Hematopoietic multipotent progenitor cell treated with erythropoietin and hydrocortisone succinate and interleukin-3 and kit ligand, for 8 days (in vitro differentiated cells): ENCODE results near the gene CDKAL1.

ENCODE experiments used
- DNase-seq: peaks from one replicate; pipeline ENCODE4 v3.0.0-alpha.2; 2015

CDKAL1 gene

GRCh38 chr6:20996099-20996498, 461.8 kb downstream of the CDKAL1 start:
- DNase-seq = no peak

DNA sequence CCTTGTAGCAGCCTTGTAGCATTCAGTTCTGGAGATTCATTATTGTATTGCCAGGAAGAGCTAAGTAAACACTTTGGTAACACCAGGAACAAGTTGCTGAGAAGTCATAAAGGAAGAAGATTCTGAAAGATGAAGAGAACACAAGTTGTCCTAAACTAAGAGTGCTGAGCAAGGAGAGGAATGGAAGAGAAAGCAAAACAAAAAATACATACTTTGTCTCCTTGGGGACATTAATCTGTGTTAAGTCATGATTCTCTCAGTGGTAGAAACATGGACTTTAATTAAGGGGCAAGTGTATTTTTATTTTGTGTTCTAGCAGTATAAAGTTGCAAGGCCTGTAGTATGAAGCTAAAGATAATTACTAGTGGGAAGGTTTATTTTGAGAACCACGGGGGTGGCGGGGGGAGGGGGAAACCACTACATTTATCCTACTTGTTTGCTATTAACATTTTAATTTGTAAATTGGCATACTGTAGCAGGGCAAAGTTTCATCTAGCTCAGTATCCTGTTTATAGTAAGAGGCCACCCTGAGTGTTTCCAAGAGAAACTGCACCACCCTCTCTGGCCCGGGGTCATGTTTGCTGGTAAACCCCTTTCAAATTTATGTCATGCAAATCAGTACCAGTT, 463.0 kb downstream of the CDKAL1 start:
- DNase-seq = no peak

- no peak for DNase-seq
These were observed 463.5 kb downstream of the CDKAL1 start for GRCh38 chr6:20997770-20998147.

GRCh38 chr6:20998748-20999448, 464.6 kb downstream of the CDKAL1 start:
- no peak for DNase-seq

DNA sequence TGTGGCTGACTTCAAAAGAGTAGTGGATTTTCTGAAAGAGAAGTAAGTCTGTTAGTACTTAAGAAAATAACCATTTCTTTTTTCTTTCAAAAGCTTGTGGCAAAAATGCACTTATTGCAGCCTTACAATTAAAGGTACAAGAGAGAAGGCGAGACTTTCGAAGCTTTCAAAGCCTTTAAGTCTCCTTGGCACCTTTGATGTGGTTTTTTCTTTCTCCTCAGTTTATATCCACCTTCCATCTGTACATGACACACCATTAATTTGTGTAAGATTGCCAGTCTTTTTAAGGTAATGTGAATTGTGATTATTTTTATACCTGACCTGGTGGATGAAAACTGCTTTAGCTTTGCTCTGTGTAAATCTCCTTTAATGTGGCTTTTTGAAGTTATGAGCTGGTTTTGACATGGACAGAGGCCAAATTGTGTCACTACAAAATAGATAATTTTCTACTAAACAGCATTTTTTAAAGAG, 466.1 kb downstream of the CDKAL1 start:
- no peak for DNase-seq

DNA sequence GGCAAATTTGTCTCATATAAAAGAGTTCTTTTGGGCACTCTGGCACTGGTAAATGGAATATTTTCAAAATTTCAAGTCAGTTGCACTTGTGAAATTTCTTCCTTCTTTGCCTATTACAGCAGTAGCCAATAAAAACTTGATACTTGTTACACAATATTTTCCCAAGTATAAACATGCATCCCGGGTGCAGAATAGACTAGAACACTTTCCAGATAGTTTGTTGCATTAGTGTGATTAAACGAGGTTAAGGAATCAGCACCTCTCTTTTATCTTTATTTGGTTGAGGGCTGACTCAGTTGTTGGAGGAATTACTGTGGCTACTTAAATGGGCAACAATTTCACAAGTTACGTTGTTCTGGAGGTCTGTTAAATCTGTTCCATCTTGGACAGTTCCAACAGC, 467.5 kb downstream of the CDKAL1 start:
- no peak for DNase-seq

DNA sequence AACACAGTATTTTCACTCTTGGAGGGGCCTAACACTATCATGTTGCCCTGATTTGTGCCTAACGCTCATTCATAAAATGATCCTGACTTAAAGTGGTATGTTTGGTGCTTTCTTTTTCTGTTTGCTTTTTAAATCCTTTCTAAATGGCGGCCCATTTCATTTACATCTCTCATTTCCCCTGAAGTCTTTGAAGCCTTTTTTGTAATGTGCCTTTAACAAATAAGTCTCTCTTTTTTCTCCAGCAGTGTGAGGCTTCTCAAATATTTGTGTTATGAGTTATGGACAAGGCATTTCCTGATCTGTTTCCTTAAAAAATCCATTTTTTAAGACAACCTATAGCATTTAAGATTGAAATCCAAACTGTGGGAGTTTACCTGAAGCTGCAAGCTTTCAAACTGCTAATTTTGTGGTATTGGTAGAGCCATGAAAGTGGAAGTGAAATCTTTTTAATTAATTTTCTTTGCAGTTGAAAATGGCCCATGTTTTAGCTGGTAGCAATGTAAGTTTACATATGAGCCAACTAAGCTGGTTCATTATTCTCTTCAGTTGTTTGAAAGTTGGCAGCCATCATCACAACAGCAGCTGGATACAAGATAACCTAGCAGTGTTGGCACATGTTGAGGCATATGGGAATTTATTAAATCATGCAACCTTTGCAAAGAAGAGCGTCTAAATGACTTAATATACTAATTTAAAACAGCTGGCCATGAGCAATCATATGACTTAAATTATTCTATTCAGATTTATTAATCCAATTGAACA, 469.7 kb downstream of the CDKAL1 start:
- no peak for DNase-seq

GRCh38 chr6:21005816-21006570, 471.7 kb downstream of the CDKAL1 start:
- DNase-seq = no peak

DNA sequence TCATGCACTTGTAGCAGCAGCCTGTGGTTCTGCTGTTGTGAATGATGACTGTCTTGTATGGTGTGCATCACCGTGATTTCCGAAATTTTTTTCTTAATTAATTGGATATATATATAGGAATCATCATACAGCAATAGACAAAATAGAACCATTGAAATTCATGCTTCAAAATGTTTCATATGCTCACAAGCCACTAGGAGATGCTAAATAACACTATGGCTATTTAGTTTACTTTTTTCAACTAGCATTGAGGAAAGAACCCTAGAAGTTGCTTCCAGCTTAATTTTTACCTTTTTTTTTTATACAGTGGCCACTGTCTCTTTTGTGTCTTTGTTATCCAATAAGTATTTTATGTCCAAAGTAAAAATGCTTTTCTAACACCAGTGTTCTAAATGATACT, 485.4 kb downstream of the CDKAL1 start:
- no peak for DNase-seq

DNA sequence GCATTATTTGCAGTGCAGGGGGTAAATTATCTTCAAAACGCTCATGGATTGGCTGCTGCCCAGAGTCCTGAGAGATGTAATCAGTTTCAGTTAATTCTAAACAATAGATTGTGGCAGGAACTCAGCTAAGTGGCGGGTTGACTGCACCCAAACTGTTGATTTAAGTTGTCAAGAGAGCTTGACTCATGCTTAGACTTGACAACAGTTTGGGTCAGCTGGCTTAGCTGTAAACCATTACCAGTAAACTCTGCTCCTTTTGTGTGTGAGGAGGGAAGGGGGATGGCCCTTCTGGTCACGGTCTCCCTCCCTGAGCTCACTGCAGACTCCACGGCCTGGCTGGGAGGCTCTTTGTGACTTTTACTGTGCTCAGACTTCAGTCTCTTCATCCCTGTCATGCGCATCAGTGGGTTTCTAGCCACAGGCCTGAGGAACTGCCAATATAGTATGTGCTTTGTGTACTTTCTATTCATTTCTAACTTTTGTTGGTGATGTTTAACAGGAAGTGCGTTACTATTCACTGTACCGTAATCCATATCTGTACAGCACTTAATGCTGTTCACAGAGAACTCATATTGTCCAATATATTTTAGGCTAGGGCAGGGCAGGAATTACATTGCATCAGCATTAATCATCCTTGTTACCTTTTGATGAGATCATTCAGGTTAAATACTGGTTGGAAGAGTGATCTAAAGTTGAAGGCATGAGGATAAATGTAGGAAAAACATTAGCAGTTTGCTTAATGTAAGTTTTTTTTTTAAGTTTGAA, 488.3 kb downstream of the CDKAL1 start:
- peak; percentile 4 for DNase-seq

GRCh38 chr6:21023210-21023609, 489.0 kb downstream of the CDKAL1 start:
- DNase-seq = no peak

- DNase-seq = no peak
These were observed 490.4 kb downstream of the CDKAL1 start for GRCh38 chr6:21024616-21025015.

DNA sequence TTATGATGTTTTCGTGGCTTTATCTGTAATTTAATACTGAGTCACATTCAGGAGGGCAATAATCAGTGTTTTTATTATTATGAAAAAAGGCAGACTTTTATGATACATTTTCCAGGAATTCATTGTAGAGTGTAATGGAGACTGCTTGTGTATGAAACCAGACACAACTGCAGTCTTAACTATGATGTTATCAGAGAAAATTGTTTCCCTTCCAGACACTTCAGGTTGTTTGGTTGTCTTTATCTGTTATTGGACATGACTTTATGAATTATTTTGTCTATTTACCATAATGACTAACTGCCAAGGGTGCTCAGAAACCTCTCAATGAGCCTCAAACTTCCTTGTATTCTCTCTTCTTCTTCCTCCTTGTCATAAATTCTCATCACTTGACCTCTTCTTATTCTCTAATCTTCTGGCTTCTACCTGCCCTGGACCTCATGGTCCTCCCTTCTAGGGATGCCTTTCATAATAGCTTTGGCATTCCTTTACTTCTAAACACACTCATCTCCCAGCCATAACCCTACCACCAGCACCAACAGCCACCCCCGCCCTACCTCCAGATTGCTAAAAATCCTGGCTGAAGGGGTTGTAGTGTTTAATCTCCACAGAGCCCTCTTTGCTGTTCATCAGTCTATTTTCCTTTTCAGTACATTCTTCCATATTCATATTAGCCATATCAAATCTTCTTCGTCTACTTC, 492.5 kb downstream of the CDKAL1 start:
- no peak for DNase-seq

DNA sequence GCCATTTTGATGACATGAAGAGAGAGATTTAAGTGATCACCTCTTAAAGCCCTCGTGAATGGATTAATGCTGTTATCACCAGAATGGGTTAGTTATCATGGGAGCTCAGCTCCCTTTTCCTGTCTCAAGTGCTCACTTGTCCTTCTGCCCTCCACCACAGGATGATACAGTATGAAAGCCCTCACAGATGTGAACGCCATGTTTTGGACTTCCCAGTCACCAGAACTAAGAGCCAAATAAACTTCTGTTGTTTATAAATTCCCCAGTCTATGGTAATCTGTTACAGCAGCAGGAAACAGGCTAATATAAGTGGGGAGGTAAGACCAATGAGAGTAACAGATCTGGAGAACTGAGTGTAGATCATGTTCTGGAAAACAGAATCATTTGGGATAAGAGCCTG, 493.2 kb downstream of the CDKAL1 start:
- no peak for DNase-seq

GRCh38 chr6:21031182-21031581, 496.9 kb downstream of the CDKAL1 start:
- DNase-seq = no peak

GRCh38 chr6:21033084-21033483, 498.8 kb downstream of the CDKAL1 start:
- DNase-seq = no peak

- no peak for DNase-seq
These were observed 499.3 kb downstream of the CDKAL1 start for GRCh38 chr6:21033575-21034026.

DNA sequence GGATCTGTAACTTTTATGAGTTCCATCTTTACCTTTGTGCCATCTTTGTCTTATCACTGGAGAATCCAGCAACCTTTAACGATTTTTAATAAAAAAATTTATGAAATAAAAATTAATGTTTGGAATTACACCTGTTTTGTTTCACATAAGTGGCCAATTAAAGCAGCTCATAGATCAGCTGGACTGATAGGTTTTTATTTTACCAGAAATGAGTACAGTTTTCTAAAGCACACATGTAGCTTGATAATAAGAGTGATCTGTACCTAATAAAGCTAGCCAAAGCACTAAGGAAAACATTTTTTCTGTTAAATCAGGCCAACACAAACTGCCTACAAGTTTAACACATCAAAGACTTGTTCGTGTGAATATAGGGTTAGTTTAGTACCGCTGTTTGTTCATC, 500.1 kb downstream of the CDKAL1 start:
- no peak for DNase-seq

- no peak for DNase-seq
These were observed 503.2 kb downstream of the CDKAL1 start for GRCh38 chr6:21037453-21037852.

DNA sequence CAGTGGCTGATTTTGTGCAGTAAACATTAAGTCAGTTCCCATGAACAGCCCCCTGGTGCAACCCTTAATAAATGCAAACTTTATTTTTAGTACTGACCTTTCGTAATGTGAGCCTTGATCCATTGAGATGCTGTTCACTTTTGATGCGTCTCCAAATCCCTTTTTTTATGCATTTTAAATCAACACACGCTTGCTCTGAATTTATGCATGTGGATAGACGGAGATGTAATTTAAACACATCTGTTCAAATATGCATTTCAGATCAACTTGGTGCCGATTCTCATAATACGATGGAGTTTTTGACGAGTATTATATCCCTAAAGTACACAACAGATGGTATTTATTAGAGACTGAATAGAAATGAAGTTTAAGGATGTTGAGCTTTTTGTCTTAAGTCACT, 505.7 kb downstream of the CDKAL1 start:
- DNase-seq = no peak

DNA sequence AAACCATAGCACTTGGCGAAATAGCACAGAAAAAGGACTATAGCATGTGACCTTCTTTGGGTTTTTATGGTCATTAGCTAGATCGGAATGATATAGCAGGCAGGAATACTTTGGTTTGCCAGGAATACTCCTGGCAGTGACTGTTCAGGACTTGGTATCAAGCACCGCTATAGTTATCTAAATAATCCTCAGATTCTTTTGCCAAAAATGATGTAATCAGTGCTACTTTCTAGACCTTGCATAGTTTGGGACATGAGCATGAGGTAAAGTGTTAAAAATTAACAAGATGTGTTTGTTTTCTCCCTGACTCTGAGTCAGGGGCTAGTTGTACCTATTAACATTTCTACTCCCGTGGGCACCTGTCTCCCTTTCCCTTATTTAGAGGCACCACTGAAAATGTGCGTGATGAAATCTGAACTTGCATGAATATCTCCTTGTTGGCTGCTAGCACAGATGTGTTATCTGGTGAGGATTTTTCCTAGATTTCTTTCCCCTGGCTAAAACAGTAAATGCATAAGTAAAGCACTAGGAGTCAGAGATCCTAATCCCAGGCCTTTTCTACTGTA, 511.0 kb downstream of the CDKAL1 start:
- no peak for DNase-seq
